Nephron (organoid): ENCODE measurements around the gene ZNF689.

ENCODE experiments used
- H3K27ac Mint-ChIP-seq, 3 experiments: 2 replicates each; pipeline ENCODE4 v1.8.0; 2020; ENCODE audit warnings: mixed read lengths in 3 of 3, mild to moderate bottlenecking in 2 of 3, moderate library complexity in 1 of 3
- H3K27me3 Mint-ChIP-seq: 2 replicates; pipeline ENCODE4 v1.8.0; 2021; ENCODE audit warnings: low read depth, mild to moderate bottlenecking, moderate library complexity, mixed read lengths
- H3K36me3 Mint-ChIP-seq: 2 replicates; pipeline ENCODE4 v1.8.0; 2020; ENCODE audit warnings: low read depth, mixed read lengths
- H3K4me1 Mint-ChIP-seq: 2 replicates; pipeline ENCODE4 v1.8.0; 2020; ENCODE audit warnings: mixed read lengths
- H3K4me3 Mint-ChIP-seq, 3 experiments: 2 replicates each; pipeline ENCODE4 v1.8.0; 2020; ENCODE audit warnings: mild to moderate bottlenecking in 3 of 3, mixed read lengths in 3 of 3, moderate library complexity in 2 of 3
- H3K9me3 Mint-ChIP-seq: 2 replicates; pipeline ENCODE4 v1.8.0; 2020; ENCODE audit warnings: mixed read lengths
- TF ChIP-seq, protein P1 (sequence below), 3 experiments: fragments of 200-600 bp; sonication (generic); IDR thresholded peaks; one replicate each; pipeline ENCODE4 v1.5.0; 2021; ENCODE audit warnings: antibody characterized with exemption in 3 of 3; ENCODE audit not compliant: unreplicated experiment in 3 of 3

The ZNF689 gene

DNA sequence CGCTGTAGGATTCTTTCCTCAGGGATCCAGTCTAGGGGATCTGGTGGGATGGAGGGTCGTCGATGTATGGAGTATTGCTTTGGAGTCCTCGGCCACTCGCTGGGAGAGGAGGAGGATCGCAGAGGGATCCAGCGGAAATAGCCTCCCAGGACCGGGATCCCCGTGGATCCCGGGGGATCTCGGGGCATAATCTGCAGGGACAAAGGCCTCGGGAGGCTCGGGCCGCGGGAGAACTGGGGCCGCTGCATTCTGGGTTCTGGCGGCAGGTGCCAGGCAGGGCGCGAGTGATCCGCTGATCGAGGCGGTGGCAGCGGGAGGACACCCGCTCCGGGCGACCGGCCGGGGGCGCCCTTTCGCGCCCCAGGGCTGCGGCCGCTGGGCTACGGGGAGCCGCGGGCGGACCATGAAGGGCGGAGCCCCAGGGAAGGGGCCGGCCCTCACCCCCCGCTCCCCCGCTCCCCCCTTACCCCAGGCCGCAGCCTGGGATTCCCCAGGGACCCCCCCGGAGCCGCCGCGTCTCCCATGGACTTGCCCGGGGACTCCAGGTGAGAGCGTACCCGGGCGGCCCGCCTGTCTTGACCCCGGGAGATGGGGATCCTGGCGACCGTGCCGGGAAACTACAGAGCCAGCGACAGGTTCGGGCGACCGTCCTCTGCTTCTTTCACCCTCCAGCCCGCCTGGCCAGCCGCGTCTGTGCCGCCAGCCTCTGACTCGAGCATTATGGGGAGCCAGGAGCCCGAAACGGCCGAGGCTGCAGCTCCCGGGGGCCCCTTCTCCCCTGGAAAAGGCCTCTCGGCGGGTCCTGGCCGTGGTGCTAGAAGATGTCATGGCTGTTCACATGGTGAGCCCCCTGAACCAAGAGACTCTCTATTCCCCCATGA, 41.2 kb upstream of the ZNF689 start:
- H3K27ac Mint-ChIP-seq = peak overlapping the region; percentile 92 to 95 (median 94)
- H3K9me3 Mint-ChIP-seq = no peaks in the 10 kb centered on the region

DNA sequence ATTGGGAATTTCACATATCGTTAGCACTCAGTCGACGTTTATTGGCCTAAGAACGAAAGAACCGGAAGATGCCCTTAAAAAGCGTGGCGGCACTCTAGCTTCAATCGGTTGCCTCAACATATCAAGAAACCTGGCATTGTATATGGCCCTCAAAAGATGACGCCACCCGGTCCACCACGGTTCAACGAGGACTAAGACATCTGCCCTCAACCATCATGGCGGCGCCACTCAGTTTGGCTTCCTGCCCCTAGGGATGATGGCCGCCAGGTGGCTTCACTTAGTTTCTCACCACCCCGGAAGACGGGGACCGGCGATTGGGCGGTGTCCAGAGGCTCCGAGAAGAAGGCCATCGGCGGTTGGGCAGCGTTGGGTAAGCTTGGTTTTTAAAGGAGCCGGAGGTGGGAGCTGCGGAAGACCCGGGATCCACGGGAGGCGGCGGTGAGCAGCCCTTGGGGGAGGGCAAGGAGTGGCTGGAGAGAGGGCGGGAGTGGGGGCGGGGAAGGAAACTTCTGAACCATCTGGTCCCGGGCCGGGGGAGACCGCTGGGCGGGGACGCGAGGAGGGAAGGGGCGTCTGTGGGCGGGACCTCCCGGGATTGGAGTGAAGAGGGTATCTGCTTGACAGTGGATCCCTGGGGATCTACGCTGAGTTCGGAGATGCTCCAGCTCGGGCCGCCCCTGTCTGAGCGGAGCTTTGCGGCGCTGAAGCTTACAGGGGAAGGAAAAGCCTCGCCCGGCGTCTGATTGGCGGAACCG, 40.4 kb upstream of the ZNF689 start, which contains the start of gene PRR14:
Gene PRR14, plus strand, starts transcription at position 592 of the 755 bp plus-strand sequence. CDS start 686 bp downstream, outside the sequence.
- no peaks in the 10 kb centered on the region for H3K27me3 Mint-ChIP-seq
- H3K36me3 Mint-ChIP-seq = peaks cover 5% of the 10 kb centered on the region
- H3K9me3 Mint-ChIP-seq = no peaks in the 10 kb centered on the region
- peak within 1 kb of the TSS; percentile 99 for H3K4me3 Mint-ChIP-seq
- peaks cover 18% of the 10 kb centered on the region for H3K4me1 Mint-ChIP-seq
- H3K27ac Mint-ChIP-seq = peak within 1 kb of the TSS; percentile 92 to 95 (median 94)
- TF ChIP-seq, protein P1, sequence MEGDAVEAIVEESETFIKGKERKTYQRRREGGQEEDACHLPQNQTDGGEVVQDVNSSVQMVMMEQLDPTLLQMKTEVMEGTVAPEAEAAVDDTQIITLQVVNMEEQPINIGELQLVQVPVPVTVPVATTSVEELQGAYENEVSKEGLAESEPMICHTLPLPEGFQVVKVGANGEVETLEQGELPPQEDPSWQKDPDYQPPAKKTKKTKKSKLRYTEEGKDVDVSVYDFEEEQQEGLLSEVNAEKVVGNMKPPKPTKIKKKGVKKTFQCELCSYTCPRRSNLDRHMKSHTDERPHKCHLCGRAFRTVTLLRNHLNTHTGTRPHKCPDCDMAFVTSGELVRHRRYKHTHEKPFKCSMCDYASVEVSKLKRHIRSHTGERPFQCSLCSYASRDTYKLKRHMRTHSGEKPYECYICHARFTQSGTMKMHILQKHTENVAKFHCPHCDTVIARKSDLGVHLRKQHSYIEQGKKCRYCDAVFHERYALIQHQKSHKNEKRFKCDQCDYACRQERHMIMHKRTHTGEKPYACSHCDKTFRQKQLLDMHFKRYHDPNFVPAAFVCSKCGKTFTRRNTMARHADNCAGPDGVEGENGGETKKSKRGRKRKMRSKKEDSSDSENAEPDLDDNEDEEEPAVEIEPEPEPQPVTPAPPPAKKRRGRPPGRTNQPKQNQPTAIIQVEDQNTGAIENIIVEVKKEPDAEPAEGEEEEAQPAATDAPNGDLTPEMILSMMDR (IDR thresholded peaks at IDR 0.05; ENCODE audit: unreplicated experiment in 3 of 3) = peak in 2 of 3 experiments; percentile 10 to 26

More for the DNA sequence above, 41.2 kb upstream of the ZNF689 start:
- H3K27me3 Mint-ChIP-seq = no peaks in the 10 kb centered on the region
- TF ChIP-seq, protein P1 (IDR thresholded peaks at IDR 0.05; ENCODE audit: unreplicated experiment in 3 of 3) = peak; percentile 50 to 64 (median 61)
- H3K4me3 Mint-ChIP-seq = peak overlapping the region; percentile 99
- H3K36me3 Mint-ChIP-seq = peaks cover 5% of the 10 kb centered on the region
- peaks cover 18% of the 10 kb centered on the region for H3K4me1 Mint-ChIP-seq

DNA sequence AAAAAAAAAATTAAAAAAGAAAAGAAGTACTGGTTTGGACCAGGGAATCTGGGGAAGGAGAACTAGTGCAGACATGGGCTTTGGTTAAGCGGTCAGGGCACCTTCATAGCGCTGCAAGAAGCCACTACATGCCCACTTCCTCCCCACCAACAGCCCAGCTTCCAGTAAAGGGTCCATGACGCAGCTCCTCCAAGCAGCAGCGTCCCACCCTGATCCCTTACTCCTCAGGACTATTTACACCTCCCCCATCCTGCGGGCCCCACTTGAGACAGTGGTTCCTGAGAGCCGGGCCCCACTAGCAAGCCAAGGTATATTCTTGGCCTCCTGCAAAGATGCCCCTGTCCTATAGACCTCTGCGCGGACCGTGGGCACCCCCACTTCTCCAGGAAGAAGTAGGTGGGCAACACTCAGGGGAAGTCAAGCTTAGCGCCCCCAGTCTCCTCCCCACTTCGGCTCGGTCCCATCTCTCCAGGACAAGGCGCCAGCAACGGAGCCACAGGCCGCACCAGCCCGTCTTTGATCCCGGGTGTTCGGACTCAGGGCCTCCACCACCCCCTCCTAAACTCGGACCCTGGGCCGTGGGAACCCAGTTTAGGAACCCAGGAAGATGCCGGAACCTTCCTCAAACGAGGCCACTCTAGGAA, 39.7 kb upstream of the ZNF689 start:
- Mint-ChIP-seq H3K4me1 (peaks cover 18% of the 10 kb centered on the region), H3K36me3 (peaks cover 5% of the 10 kb centered on the region), H3K4me3 (peak overlapping the region; percentile 99), H3K27ac (peak overlapping the region; percentile 92 to 95 (median 94)), H3K9me3 (no peaks in the 10 kb centered on the region), H3K27me3 (no peaks in the 10 kb centered on the region)
- TF ChIP-seq, protein P1 (IDR thresholded peaks at IDR 0.05; ENCODE audit: unreplicated experiment in 3 of 3) = no peak

DNA sequence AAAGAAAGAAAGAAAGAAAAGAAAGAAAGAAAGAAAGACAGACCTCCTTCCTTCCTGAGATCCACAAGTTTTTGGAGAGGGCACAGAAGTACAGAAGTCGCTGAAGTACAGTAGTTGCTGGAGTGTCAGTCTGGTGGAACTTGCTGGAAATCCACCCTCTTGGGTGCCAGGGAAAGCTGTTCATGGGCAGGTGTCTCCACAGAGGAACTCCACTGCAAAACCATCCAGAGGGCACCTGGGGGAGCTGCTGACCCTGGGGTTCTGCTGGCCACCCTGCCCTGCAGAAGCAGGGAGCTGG, 37.0 kb upstream of the ZNF689 start:
- H3K9me3 Mint-ChIP-seq = no peaks in the 10 kb centered on the region
- no peak overlapping the region for H3K4me3 Mint-ChIP-seq
- peaks cover 10% of the 10 kb centered on the region for H3K4me1 Mint-ChIP-seq
- TF ChIP-seq, protein P1 (IDR thresholded peaks at IDR 0.05; ENCODE audit: unreplicated experiment in 3 of 3) = no peak
- peaks cover 4% of the 10 kb centered on the region for H3K27me3 Mint-ChIP-seq
- no peaks in the 10 kb centered on the region for H3K36me3 Mint-ChIP-seq
- no peak overlapping the region for H3K27ac Mint-ChIP-seq

DNA sequence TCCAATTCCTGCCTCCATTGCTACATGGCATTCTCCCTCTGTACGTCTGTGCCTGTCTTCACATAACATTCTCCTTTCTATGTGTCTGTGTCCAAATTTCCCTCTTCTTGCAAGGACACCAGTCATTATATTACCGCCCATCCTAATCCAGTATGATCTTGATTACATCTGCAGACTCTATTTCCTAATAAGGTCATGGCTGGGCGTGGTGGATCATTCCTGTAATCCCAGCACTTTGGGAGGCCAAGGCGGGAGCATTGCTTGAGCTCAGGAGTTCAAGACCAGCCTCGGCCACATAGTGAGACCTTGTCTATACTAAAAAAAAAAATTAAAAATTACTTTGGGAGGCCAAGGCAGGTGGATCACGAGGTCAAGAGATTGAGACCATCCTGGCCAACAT, 35.5 kb upstream of the ZNF689 start:
- H3K27me3 Mint-ChIP-seq = peaks cover 4% of the 10 kb centered on the region
- no peak overlapping the region for H3K4me3 Mint-ChIP-seq
- H3K36me3 Mint-ChIP-seq = no peaks in the 10 kb centered on the region
- TF ChIP-seq, protein P1 (IDR thresholded peaks at IDR 0.05; ENCODE audit: unreplicated experiment in 3 of 3) = no peak
- H3K27ac Mint-ChIP-seq = no peak overlapping the region
- no peaks in the 10 kb centered on the region for H3K9me3 Mint-ChIP-seq
- H3K4me1 Mint-ChIP-seq = peaks cover under 1% of the 10 kb centered on the region
